GM21528 (cell line): Measurements from ENCODE around the gene FCRLA.
A peak's percentile ranks its signal among the peaks of the same experiment; 100 is the strongest.
"Not testable (repeated sequence)": the region's sequence is repeated elsewhere in the genome, so short reads cannot be mapped to it uniquely, and the experiment has no call there.

Source experiments
- ATAC-seq: cut with Tn5 transposase; IDR thresholded peaks from one replicate; pipeline ENCODE4 v1.9.1; 2021; ENCODE audit warnings: mild to moderate bottlenecking, moderate library complexity; ENCODE audit not compliant: unreplicated experiment, low FRiP score

Gene FCRLA

GRCh38 chr1:161702250-161702649 is 4.8 kb upstream of the FCRLA start:
- ATAC-seq = no peak

- ATAC-seq = no peak
These were observed 1.5 kb upstream of the FCRLA start for GRCh38 chr1:161705537-161705936.

GRCh38 chr1:161706113-161706481 is 932 bp upstream of the FCRLA start:
- ATAC-seq = no peak

GRCh38 chr1:161707503-161707902 is 474 bp downstream of the FCRLA start:
- ATAC-seq = no peak

- ATAC-seq = no peak
These were observed 2.3 kb downstream of the FCRLA start for GRCh38 chr1:161709373-161709772.

- no peak for ATAC-seq
These were observed 3.5 kb downstream of the FCRLA start for GRCh38 chr1:161710560-161710959.

- peak; percentile 56 for ATAC-seq
These were observed 11.7 kb downstream of the FCRLA start for GRCh38 chr1:161718559-161719324.

- peak; percentile 22 for ATAC-seq
These were observed 12.2 kb downstream of the FCRLA start for GRCh38 chr1:161719325-161719611.

GRCh38 chr1:161720422-161720821 is 13.4 kb downstream of the FCRLA start:
- ATAC-seq = no peak

GRCh38 chr1:161720956-161721737 is 14.1 kb downstream of the FCRLA start, which contains the start of gene FCRLB:
TSS of gene FCRLB (plus strand) at chr1:161721544. CDS start at chr1:161722673, 1,129 bp downstream.
- no peak for ATAC-seq

- no peak for ATAC-seq
These were observed 14.8 kb downstream of the FCRLA start for GRCh38 chr1:161721738-161722343.

- ATAC-seq = no peak
These were observed 15.4 kb downstream of the FCRLA start for GRCh38 chr1:161722406-161722805.

GRCh38 chr1:161723459-161724141 is 16.6 kb downstream of the FCRLA start:
- no peak for ATAC-seq

GRCh38 chr1:161725258-161725907 is 18.4 kb downstream of the FCRLA start:
- ATAC-seq = not testable (repeated sequence)

GRCh38 chr1:161725908-161726472 is 19.0 kb downstream of the FCRLA start:
- ATAC-seq = peak; percentile 35

GRCh38 chr1:161726473-161727255 is 19.6 kb downstream of the FCRLA start:
- ATAC-seq = peak; percentile 58

GRCh38 chr1:161727256-161727924 is 20.4 kb downstream of the FCRLA start:
- ATAC-seq = peak; percentile 9

GRCh38 chr1:161728376-161729226 is 21.6 kb downstream of the FCRLA start:
- no peak for ATAC-seq
